OCI-LY7 (cell line): Measurements from ENCODE around the gene CDC42EP3. TPM values are rescaled to one million over a fixed set of nuclear protein-coding genes. Genes with fewer than 3 reads are reported as not detected.

Source experiments
- BruUV-seq: library from RNA; stranded (reverse); fragments of 400-500 nt; replicated peaks from 2 replicates; lab custom pipeline; 2021; lab: Mats Ljungman, UMichigan
- CTCF ChIA-PET: fragments of 300-600 bp; sonication (Branson Sonifier 250); formaldehyde crosslinking; loops from one replicate; lab custom pipeline; 2022; ENCODE audit warnings: antibody characterized with exemption; ENCODE audit not compliant: unreplicated experiment; lab: Charles Lee
- POLR2A ChIA-PET: fragments of 300-600 bp; sonication (Branson Sonifier 250); formaldehyde crosslinking; loops from one replicate; lab custom pipeline; 2022; ENCODE audit warnings: antibody characterized with exemption; lab: Charles Lee
- DNase-seq: peaks from one replicate; pipeline ENCODE4 v3.0.0-alpha.2; 2015; ENCODE audit warnings: low spot score
- H2AFZ ChIP-seq: fragments of 200-600 bp; sonication (generic), shearing (Covaris generic); 2 replicates; pipeline ENCODE4 v1.6.1; 2014; ENCODE audit warnings: mild to moderate bottlenecking, antibody characterized with exemption, low read length, moderate library complexity
- H3K27ac ChIP-seq: fragments of 200-600 bp; sonication (generic); 2 replicates; pipeline ENCODE4 v1.5.1; 2014; ENCODE audit warnings: mixed run types, low read depth, mild to moderate bottlenecking, moderate library complexity, low read length, inconsistent platforms; ENCODE audit not compliant: poor library complexity, severe bottlenecking
- H3K36me3 ChIP-seq: fragments of 200-600 bp; sonication (generic); 2 replicates; pipeline ENCODE4 v1.6.1; 2014; ENCODE audit warnings: mild to moderate bottlenecking, antibody characterized with exemption, low read length, moderate library complexity, mixed read lengths; ENCODE audit not compliant: insufficient read depth
- H3K4me1 ChIP-seq: fragments of 200-600 bp; sonication (generic); 2 replicates; pipeline ENCODE4 v1.5.1; 2014; ENCODE audit warnings: mild to moderate bottlenecking, low read length; ENCODE audit not compliant: insufficient read depth, poor library complexity, severe bottlenecking
- H3K4me2 ChIP-seq: fragments of 200-600 bp; sonication (generic); 2 replicates; pipeline ENCODE4 v1.6.1; 2014; ENCODE audit warnings: mild to moderate bottlenecking, low read length
- H3K4me3 ChIP-seq: fragments of 200-600 bp; sonication (generic); 2 replicates; pipeline ENCODE4 v1.5.1; 2014; ENCODE audit warnings: mild to moderate bottlenecking, low read depth, low read length; ENCODE audit not compliant: poor library complexity, severe bottlenecking
- H3K79me2 ChIP-seq: fragments of 200-600 bp; sonication (generic); 2 replicates; pipeline ENCODE4 v1.6.1; 2016; ENCODE audit warnings: low read depth, mild to moderate bottlenecking, low read length, moderate library complexity, mixed read lengths; ENCODE audit not compliant: insufficient read depth
- H3K9me2 ChIP-seq: fragments of 200-600 bp; sonication (generic); 2 replicates; pipeline ENCODE4 v1.6.1; 2016; ENCODE audit warnings: mild to moderate bottlenecking, low read length, mixed read lengths; ENCODE audit not compliant: insufficient read depth
- H3K9me3 ChIP-seq: fragments of 200-600 bp; sonication (generic); 2 replicates; pipeline ENCODE4 v1.6.1; 2014; ENCODE audit warnings: mild to moderate bottlenecking, mixed run types, low read length, mixed read lengths
- H4K20me1 ChIP-seq: fragments of 200-600 bp; sonication (generic); 2 replicates; pipeline ENCODE4 v1.6.1; 2014; ENCODE audit warnings: mild to moderate bottlenecking, antibody characterized with exemption, low read length, moderate library complexity, mixed read lengths; ENCODE audit not compliant: insufficient read depth
- EZH2phosphoT487 ChIP-seq: fragments of 200-600 bp; sonication (generic); IDR thresholded peaks from 2 replicates; pipeline ENCODE4 v1.6.1; 2018; ENCODE audit warnings: low read depth, borderline replicate concordance, mild to moderate bottlenecking, mixed run types, antibody characterized with exemption, low read length, moderate library complexity, mixed read lengths
- intact Hi-C: fragments of 100-400 bp; cut with micrococcal nuclease; formaldehyde crosslinking; loops from one replicate; pipeline ENCODE4 v1.10.0; 2022; ENCODE audit not compliant: unreplicated experiment
- total RNA-seq, 2 experiments: library from RNA; depleted of rRNA in 1 of 2; stranded (reverse); fragments of >200 nt in 1 of 2; shearing (Covaris generic) in 1 of 2; gene quantifications; 2 replicates each; pipeline ENCODE4 v1.2.3, GENCODE V29; 2014 to 2022
- TF ChIP-seq, protein P1 (sequence below): fragments of 200-600 bp; sonication (generic); conservative IDR thresholded peaks from 2 replicates; pipeline ENCODE4 v1.5.1; 2014; ENCODE audit warnings: mild to moderate bottlenecking, antibody characterized with exemption, low read length, moderate library complexity, mixed read lengths

The CDC42EP3 gene
- total RNA-seq, 2 experiments from 2014 or later, result 7.2 to 22.9 TPM

DNA sequence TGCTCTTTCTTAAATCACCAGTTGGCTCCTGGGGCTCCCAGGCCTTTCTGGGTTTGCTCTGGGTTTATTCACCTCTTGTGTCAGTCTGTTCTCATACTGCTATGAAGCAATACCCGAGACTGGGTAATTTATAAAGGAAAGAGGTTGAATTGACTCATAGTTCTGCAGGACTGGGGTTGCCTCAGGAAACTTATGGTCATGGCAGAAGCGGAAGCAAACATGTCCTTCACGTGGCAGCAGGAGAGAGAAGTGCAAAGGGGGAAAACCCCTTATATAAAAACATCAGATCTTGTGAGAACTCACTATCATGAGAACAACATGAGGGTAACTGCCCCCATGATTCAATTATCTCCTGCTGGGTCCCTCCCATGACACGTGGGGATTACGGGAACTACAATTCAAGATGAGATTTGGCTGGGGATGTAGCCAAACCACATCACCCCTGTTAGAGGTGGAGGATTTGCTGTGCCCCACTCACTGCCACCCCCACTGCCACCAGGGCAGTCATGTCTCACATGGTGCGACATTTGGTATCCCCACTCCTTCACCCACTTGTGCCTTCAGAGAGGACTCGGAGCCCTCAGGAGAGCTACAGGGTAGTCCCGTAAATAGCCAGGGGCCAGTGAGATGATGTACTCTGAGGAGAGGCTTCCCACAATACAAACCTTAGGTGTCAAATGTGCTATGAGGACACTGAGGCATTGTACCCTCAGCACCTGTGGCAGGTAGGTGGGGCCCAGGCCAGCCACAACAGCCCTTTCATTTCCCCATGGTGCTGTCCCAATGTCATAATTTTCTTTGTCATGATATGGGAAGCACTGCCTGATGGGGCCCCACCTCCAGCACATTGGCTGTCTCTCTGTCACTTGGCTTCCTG is 35.7 kb downstream of the CDC42EP3 start:
- CTCF ChIA-PET, result no interaction called here
- no peak overlapping the region for H3K27ac ChIP-seq
- H2AFZ ChIP-seq, result no peak overlapping the region
- no peaks in the 10 kb centered on the region for H3K36me3 ChIP-seq
- H3K9me3 ChIP-seq, result no peaks in the 10 kb centered on the region
- POLR2A ChIA-PET, result no interaction called here
- H4K20me1 ChIP-seq, result no peaks in the 10 kb centered on the region
- BruUV-seq, result no TSS peak
- no peak overlapping the region for H3K4me3 ChIP-seq
- DNase-seq, result no peak
- H3K4me1 ChIP-seq, result no peaks in the 10 kb centered on the region
- TF ChIP-seq, protein P1, sequence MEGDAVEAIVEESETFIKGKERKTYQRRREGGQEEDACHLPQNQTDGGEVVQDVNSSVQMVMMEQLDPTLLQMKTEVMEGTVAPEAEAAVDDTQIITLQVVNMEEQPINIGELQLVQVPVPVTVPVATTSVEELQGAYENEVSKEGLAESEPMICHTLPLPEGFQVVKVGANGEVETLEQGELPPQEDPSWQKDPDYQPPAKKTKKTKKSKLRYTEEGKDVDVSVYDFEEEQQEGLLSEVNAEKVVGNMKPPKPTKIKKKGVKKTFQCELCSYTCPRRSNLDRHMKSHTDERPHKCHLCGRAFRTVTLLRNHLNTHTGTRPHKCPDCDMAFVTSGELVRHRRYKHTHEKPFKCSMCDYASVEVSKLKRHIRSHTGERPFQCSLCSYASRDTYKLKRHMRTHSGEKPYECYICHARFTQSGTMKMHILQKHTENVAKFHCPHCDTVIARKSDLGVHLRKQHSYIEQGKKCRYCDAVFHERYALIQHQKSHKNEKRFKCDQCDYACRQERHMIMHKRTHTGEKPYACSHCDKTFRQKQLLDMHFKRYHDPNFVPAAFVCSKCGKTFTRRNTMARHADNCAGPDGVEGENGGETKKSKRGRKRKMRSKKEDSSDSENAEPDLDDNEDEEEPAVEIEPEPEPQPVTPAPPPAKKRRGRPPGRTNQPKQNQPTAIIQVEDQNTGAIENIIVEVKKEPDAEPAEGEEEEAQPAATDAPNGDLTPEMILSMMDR, result no peak
- TF ChIP-seq EZH2phosphoT487, result no peak
- no peak overlapping the region for H3K4me2 ChIP-seq
- no peaks in the 10 kb centered on the region for H3K9me2 ChIP-seq
- intact Hi-C loops, result no loop called here
- no peaks in the 10 kb centered on the region for H3K79me2 ChIP-seq

DNA sequence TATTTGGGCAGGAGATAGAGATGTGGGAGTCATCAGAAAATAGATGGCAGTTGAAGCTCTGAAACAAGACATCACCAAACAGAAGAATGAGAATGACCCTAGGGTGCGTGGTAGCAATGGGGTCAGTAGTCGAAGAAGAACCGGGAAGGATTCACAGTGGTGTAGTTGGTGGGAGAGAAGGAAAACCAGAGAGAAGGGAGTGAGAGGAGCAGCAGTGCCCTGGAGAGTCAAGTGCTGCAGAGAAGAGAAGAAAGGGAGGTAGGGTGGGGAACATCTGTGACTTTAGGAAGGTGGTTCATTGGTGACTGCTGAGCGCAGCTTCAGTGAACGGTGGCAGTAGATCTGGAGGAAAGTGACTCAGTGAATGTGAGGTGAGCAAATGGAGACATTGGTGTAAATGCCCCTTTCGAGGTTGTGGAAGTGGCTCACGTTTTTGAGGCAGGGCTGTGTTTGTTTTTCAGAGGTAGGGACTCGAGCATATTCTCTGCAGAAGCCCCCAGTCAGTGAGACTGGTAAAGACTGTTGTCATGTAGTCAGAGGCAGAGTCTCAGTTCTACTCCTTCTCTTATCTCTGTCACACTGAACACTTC is 36.4 kb downstream of the CDC42EP3 start:
- Histone ChIP-seq H3K36me3 (no peaks in the 10 kb centered on the region), H4K20me1 (no peaks in the 10 kb centered on the region), H3K9me2 (no peaks in the 10 kb centered on the region), H3K4me2 (no peak overlapping the region), H3K4me3 (no peak overlapping the region), H3K27ac (no peak overlapping the region), H3K9me3 (no peaks in the 10 kb centered on the region), H3K79me2 (no peaks in the 10 kb centered on the region), H2AFZ (no peak overlapping the region), H3K4me1 (no peaks in the 10 kb centered on the region)
- TF ChIP-seq, protein P1, result no peak
- TF ChIP-seq EZH2phosphoT487, result no peak
- intact Hi-C loops, result no loop called here
- no peak for DNase-seq
- ChIA-PET CTCF (no interaction called here), POLR2A (no interaction called here)
- BruUV-seq, result no TSS peak

DNA sequence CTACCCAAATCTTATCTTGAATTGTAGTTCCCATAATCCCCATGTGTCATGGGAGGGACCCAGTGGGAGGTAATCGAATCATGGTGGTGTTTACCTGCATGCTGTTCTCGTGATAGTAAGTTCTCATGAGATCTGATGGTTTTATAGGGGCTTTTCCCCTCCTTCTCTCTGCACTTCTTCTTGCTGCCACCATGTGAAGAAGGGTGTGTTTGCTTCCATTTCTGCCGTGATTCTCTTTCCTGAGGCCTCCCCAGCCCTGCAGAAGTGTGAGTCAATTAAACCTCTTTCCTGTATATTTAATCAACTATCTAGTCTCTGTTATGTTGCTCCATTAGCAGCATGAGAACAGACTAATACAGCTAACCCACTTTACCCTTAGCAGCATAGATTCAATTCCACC is 37.6 kb downstream of the CDC42EP3 start:
- Histone ChIP-seq H3K9me2 (no peaks in the 10 kb centered on the region), H4K20me1 (no peaks in the 10 kb centered on the region), H3K4me1 (no peaks in the 10 kb centered on the region), H3K9me3 (no peaks in the 10 kb centered on the region), H3K27ac (no peak overlapping the region), H3K79me2 (no peaks in the 10 kb centered on the region), H3K4me2 (no peak overlapping the region), H2AFZ (no peak overlapping the region), H3K36me3 (no peaks in the 10 kb centered on the region), H3K4me3 (no peak overlapping the region)
- TF ChIP-seq EZH2phosphoT487, result no peak
- TF ChIP-seq, protein P1, result no peak
- no TSS peak for BruUV-seq
- CTCF ChIA-PET, result no interaction called here
- DNase-seq, result no peak
- intact Hi-C loops, result no loop called here
- POLR2A ChIA-PET, result interaction anchor here (0.6 kb wide), 1 partner anchor 12 kb away, joined by 3 read pairs; no protein-coding TSS in a partner anchor
